ENCODE results near the gene KLHL17. TPM values are rescaled to one million over a fixed set of nuclear protein-coding genes. Genes with fewer than 3 reads are reported as not detected.

KLHL17 gene
- total RNA-seq, 1 experiment from 2014 or later, result 58.8 TPM

DNA sequence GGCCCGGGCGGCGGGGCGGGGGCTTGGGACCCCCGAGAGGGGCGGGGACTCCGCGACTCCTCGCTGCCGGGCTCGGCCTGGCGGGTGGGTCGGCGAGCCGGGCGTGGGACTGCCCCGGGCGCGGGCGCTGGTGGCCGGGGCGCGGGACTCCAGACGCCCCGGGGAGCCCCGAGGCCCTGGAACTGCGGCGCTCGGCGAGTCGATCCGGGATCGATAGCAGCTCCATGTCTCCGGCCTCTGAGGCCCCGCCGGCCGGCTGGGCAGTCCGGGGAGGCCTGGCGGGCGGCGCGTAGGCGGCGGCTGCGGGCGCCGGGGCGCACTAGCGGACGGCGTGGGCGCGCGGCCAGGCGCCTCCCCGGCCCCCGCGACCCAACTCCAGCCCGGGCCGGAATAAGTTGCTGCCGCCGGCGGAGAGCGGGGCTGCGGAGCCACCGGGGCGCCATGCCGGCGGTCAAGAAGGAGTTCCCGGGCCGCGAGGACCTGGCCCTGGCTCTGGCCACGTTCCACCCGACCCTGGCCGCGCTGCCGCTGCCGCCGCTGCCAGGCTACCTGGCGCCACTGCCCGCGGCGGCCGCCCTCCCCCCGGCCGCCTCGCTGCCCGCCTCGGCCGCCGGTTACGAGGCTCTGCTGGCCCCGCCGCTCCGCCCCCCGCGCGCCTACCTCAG, 36.3 kb upstream of the KLHL17 start:
- intact Hi-C loops (cut with micrococcal nuclease; ENCODE audit: unreplicated experiment), result no loop called here
- DNase-seq (ENCODE audit: low read depth, low spot score) (no peak), ATAC-seq (peak; percentile 3)
- in situ Hi-C loops (cut with HindIII; ENCODE audit: low pct_unique_long_range_greater_than_20kb, low sequenced_read_pairs), result no loop called here
- Histone ChIP-seq H3K9me3 (ENCODE audit: control insufficient read depth, insufficient read depth, low read depth, low read length) (no peaks in the 10 kb centered on the region), H3K4me3 (ENCODE audit: low read depth in 2 of 2, low read length in 2 of 2) (peak overlapping the region; percentile 57), H3K27ac (ENCODE audit: low read length) (no peak overlapping the region), H3K27me3 (ENCODE audit: control insufficient read depth, insufficient read depth, low read length) (no peaks in the 10 kb centered on the region), H3K4me1 (ENCODE audit: control insufficient read depth, insufficient read depth, low read length) (peaks cover 55% of the 10 kb centered on the region), H3K36me3 (ENCODE audit: control insufficient read depth, insufficient read depth, low read length) (no peaks in the 10 kb centered on the region)
- ChIA-PET POLR2A (no interaction called here), CTCF (no interaction called here)
- TF ChIP-seq, protein P1, sequence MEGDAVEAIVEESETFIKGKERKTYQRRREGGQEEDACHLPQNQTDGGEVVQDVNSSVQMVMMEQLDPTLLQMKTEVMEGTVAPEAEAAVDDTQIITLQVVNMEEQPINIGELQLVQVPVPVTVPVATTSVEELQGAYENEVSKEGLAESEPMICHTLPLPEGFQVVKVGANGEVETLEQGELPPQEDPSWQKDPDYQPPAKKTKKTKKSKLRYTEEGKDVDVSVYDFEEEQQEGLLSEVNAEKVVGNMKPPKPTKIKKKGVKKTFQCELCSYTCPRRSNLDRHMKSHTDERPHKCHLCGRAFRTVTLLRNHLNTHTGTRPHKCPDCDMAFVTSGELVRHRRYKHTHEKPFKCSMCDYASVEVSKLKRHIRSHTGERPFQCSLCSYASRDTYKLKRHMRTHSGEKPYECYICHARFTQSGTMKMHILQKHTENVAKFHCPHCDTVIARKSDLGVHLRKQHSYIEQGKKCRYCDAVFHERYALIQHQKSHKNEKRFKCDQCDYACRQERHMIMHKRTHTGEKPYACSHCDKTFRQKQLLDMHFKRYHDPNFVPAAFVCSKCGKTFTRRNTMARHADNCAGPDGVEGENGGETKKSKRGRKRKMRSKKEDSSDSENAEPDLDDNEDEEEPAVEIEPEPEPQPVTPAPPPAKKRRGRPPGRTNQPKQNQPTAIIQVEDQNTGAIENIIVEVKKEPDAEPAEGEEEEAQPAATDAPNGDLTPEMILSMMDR (IDR thresholded peaks at IDR 0.05), result no peak
- TF ChIP-seq, protein P2, sequence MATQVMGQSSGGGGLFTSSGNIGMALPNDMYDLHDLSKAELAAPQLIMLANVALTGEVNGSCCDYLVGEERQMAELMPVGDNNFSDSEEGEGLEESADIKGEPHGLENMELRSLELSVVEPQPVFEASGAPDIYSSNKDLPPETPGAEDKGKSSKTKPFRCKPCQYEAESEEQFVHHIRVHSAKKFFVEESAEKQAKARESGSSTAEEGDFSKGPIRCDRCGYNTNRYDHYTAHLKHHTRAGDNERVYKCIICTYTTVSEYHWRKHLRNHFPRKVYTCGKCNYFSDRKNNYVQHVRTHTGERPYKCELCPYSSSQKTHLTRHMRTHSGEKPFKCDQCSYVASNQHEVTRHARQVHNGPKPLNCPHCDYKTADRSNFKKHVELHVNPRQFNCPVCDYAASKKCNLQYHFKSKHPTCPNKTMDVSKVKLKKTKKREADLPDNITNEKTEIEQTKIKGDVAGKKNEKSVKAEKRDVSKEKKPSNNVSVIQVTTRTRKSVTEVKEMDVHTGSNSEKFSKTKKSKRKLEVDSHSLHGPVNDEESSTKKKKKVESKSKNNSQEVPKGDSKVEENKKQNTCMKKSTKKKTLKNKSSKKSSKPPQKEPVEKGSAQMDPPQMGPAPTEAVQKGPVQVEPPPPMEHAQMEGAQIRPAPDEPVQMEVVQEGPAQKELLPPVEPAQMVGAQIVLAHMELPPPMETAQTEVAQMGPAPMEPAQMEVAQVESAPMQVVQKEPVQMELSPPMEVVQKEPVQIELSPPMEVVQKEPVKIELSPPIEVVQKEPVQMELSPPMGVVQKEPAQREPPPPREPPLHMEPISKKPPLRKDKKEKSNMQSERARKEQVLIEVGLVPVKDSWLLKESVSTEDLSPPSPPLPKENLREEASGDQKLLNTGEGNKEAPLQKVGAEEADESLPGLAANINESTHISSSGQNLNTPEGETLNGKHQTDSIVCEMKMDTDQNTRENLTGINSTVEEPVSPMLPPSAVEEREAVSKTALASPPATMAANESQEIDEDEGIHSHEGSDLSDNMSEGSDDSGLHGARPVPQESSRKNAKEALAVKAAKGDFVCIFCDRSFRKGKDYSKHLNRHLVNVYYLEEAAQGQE (IDR thresholded peaks at IDR 0.05; ENCODE audit: insufficient read depth in 1 of 2, low read depth in 2 of 2, low read length in 1 of 2), result no peak
- no peak for TF ChIP-seq TCF7L2 (IDR thresholded peaks at IDR 0.05; ENCODE audit: low read depth, low read length)
- no peak for TF ChIP-seq POLR2AphosphoS5 (IDR thresholded peaks at IDR 0.05; ENCODE audit: low read depth, low read length)
- TF ChIP-seq SIN3A (IDR thresholded peaks at IDR 0.05; ENCODE audit: borderline replicate concordance, insufficient read depth, low read depth, low read length), result no peak
- no TSS peak for BruUV-seq (replicated peaks)

DNA sequence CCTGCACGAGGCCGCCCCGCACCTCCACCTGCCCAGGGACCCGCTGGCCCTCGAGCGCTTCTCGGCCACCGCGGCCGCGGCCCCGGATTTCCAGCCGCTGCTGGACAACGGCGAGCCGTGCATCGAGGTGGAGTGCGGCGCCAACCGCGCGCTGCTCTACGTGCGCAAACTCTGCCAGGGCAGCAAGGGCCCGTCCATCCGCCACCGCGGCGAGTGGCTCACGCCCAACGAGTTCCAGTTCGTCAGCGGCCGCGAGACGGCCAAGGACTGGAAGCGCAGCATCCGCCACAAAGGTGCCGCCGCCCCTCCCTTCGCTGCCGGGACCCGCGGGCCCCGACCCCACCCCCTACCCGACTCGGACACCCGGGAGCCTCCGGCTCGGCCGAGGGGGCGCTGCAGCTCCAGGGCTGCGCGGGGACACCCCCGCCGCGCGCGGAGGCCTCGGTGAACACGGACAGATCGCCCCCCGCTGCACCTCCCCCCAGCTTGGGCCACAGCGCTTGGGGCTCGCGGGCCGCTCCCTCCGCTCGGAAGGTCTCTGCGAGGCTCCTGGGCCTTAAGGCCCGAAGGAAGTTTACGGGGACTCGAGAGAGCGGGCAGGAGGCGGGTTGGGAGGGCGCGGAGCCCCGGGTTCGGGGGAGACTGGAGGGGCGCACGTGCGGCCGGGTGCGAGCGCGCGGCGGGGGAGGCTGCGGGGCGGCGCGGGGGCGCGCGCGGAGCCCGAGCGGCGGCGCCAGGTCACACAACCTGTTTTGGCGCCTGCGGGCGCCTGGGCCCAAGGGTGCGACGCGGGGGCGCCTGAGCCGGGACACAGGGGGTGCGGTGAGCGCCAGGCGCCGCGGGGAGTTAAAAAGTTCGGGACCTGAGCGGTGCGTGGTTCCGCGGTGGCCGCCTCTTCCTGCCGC, 35.5 kb upstream of the KLHL17 start:
- intact Hi-C loops (cut with micrococcal nuclease; ENCODE audit: unreplicated experiment) (no loop called here), in situ Hi-C loops (cut with HindIII; ENCODE audit: low pct_unique_long_range_greater_than_20kb, low sequenced_read_pairs) (no loop called here)
- TF ChIP-seq, protein P1 (IDR thresholded peaks at IDR 0.05), result peak; percentile 51
- 0 out of 2 replicates have a peak, but pooled peaks have one; percentile 23 for TF ChIP-seq SIN3A (IDR thresholded peaks at IDR 0.05; ENCODE audit: borderline replicate concordance, insufficient read depth, low read depth, low read length)
- TF ChIP-seq POLR2AphosphoS5 (IDR thresholded peaks at IDR 0.05; ENCODE audit: low read depth, low read length), result 0 out of 2 replicates have a peak, but pooled peaks have one; percentile 4
- TF ChIP-seq, protein P2 (IDR thresholded peaks at IDR 0.05; ENCODE audit: insufficient read depth in 1 of 2, low read depth in 2 of 2, low read length in 1 of 2), result no peak
- Histone ChIP-seq H3K27ac (ENCODE audit: low read length) (peak overlapping the region; percentile 72), H3K4me3 (ENCODE audit: low read depth in 2 of 2, low read length in 2 of 2) (peak overlapping the region; percentile 57), H3K9me3 (ENCODE audit: control insufficient read depth, insufficient read depth, low read depth, low read length) (no peaks in the 10 kb centered on the region), H3K27me3 (ENCODE audit: control insufficient read depth, insufficient read depth, low read length) (no peaks in the 10 kb centered on the region), H3K36me3 (ENCODE audit: control insufficient read depth, insufficient read depth, low read length) (no peaks in the 10 kb centered on the region), H3K4me1 (ENCODE audit: control insufficient read depth, insufficient read depth, low read length) (peaks cover 52% of the 10 kb centered on the region)
- BruUV-seq (replicated peaks), result no TSS peak
- no peak for DNase-seq (ENCODE audit: low read depth, low spot score)
- ATAC-seq, result peak; percentile 18
- POLR2A ChIA-PET, result no interaction called here
- CTCF ChIA-PET, result no interaction called here
